ENCODE results near the gene BMP7.

The BMP7 gene

DNA sequence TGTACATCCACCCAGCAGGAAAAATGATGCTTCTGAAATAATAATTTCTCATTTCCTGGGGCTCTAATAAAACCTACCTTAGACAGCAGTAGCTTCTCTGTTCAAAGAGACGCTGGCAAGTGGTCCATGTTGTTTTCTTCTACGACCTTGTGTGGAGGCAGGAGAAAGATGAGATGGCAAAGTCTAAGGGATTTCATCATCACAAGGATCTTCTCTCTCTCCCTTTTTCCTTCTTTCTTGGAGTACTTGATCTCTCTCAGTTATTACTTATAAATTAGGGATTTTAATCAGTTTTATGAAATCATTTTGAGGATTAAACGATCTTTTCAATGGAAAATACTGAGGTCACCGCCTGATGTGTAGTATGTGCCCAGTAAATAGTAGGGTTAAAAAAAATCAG is 147.5 kb downstream of the BMP7 start:
- Histone ChIP-seq H3K27me3 (ENCODE audit: insufficient read depth, low read length) (peaks cover 2% of the 10 kb centered on the region), H3K4me1 (ENCODE audit: insufficient read depth, low read length) (no peaks in the 10 kb centered on the region), H3K4me3 (ENCODE audit: low read length) (no peak overlapping the region), H2AFZ (ENCODE audit: low read depth, low read length) (no peak overlapping the region), H3K36me3 (ENCODE audit: insufficient read depth, low read length) (no peaks in the 10 kb centered on the region), H3K9me3 (ENCODE audit: low read length) (peaks cover 3% of the 10 kb centered on the region)

Data from neuron (in vitro differentiated cells).